OCI-LY7 (cell line): ENCODE results near the gene SERPINE2. TPM values are rescaled to one million over a fixed set of nuclear protein-coding genes. Genes with fewer than 3 reads are reported as not detected.

Source experiments
- BruUV-seq: library from RNA; stranded (reverse); fragments of 400-500 nt; replicated peaks from 2 replicates; lab custom pipeline; 2021; lab: Mats Ljungman, UMichigan
- CTCF ChIA-PET: fragments of 300-600 bp; sonication (Branson Sonifier 250); formaldehyde crosslinking; loops from one replicate; lab custom pipeline; 2022; ENCODE audit warnings: antibody characterized with exemption; ENCODE audit not compliant: unreplicated experiment; lab: Charles Lee
- POLR2A ChIA-PET: fragments of 300-600 bp; sonication (Branson Sonifier 250); formaldehyde crosslinking; loops from one replicate; lab custom pipeline; 2022; ENCODE audit warnings: antibody characterized with exemption; lab: Charles Lee
- DNase-seq: peaks from one replicate; pipeline ENCODE4 v3.0.0-alpha.2; 2015; ENCODE audit warnings: low spot score
- H2AFZ ChIP-seq: fragments of 200-600 bp; sonication (generic), shearing (Covaris generic); 2 replicates; pipeline ENCODE4 v1.6.1; 2014; ENCODE audit warnings: mild to moderate bottlenecking, antibody characterized with exemption, low read length, moderate library complexity
- H3K27ac ChIP-seq: fragments of 200-600 bp; sonication (generic); 2 replicates; pipeline ENCODE4 v1.5.1; 2014; ENCODE audit warnings: mixed run types, low read depth, mild to moderate bottlenecking, moderate library complexity, low read length, inconsistent platforms; ENCODE audit not compliant: poor library complexity, severe bottlenecking
- H3K36me3 ChIP-seq: fragments of 200-600 bp; sonication (generic); 2 replicates; pipeline ENCODE4 v1.6.1; 2014; ENCODE audit warnings: mild to moderate bottlenecking, antibody characterized with exemption, low read length, moderate library complexity, mixed read lengths; ENCODE audit not compliant: insufficient read depth
- H3K4me1 ChIP-seq: fragments of 200-600 bp; sonication (generic); 2 replicates; pipeline ENCODE4 v1.5.1; 2014; ENCODE audit warnings: mild to moderate bottlenecking, low read length; ENCODE audit not compliant: insufficient read depth, poor library complexity, severe bottlenecking
- H3K4me2 ChIP-seq: fragments of 200-600 bp; sonication (generic); 2 replicates; pipeline ENCODE4 v1.6.1; 2014; ENCODE audit warnings: mild to moderate bottlenecking, low read length
- H3K4me3 ChIP-seq: fragments of 200-600 bp; sonication (generic); 2 replicates; pipeline ENCODE4 v1.5.1; 2014; ENCODE audit warnings: mild to moderate bottlenecking, low read depth, low read length; ENCODE audit not compliant: poor library complexity, severe bottlenecking
- H3K79me2 ChIP-seq: fragments of 200-600 bp; sonication (generic); 2 replicates; pipeline ENCODE4 v1.6.1; 2016; ENCODE audit warnings: low read depth, mild to moderate bottlenecking, low read length, moderate library complexity, mixed read lengths; ENCODE audit not compliant: insufficient read depth
- H3K9me2 ChIP-seq: fragments of 200-600 bp; sonication (generic); 2 replicates; pipeline ENCODE4 v1.6.1; 2016; ENCODE audit warnings: mild to moderate bottlenecking, low read length, mixed read lengths; ENCODE audit not compliant: insufficient read depth
- H3K9me3 ChIP-seq: fragments of 200-600 bp; sonication (generic); 2 replicates; pipeline ENCODE4 v1.6.1; 2014; ENCODE audit warnings: mild to moderate bottlenecking, mixed run types, low read length, mixed read lengths
- H4K20me1 ChIP-seq: fragments of 200-600 bp; sonication (generic); 2 replicates; pipeline ENCODE4 v1.6.1; 2014; ENCODE audit warnings: mild to moderate bottlenecking, antibody characterized with exemption, low read length, moderate library complexity, mixed read lengths; ENCODE audit not compliant: insufficient read depth
- CTCF ChIP-seq: fragments of 200-600 bp; sonication (generic); conservative IDR thresholded peaks from 2 replicates; pipeline ENCODE4 v1.5.1; 2014; ENCODE audit warnings: mild to moderate bottlenecking, antibody characterized with exemption, low read length, moderate library complexity, mixed read lengths
- EZH2phosphoT487 ChIP-seq: fragments of 200-600 bp; sonication (generic); IDR thresholded peaks from 2 replicates; pipeline ENCODE4 v1.6.1; 2018; ENCODE audit warnings: low read depth, borderline replicate concordance, mild to moderate bottlenecking, mixed run types, antibody characterized with exemption, low read length, moderate library complexity, mixed read lengths
- intact Hi-C: fragments of 100-400 bp; cut with micrococcal nuclease; formaldehyde crosslinking; loops from one replicate; pipeline ENCODE4 v1.10.0; 2022; ENCODE audit not compliant: unreplicated experiment
- total RNA-seq, 2 experiments: library from RNA; depleted of rRNA in 1 of 2; stranded (reverse); fragments of >200 nt in 1 of 2; shearing (Covaris generic) in 1 of 2; gene quantifications; 2 replicates each; pipeline ENCODE4 v1.2.3, GENCODE V29; 2014 to 2022

SERPINE2 gene
- total RNA-seq, 2 experiments from 2014 or later = not detected

- Histone ChIP-seq H2AFZ (no peak overlapping the region), H3K4me1 (no peaks in the 10 kb centered on the region), H3K4me2 (no peak overlapping the region), H3K9me3 (no peaks in the 10 kb centered on the region), H3K79me2 (no peaks in the 10 kb centered on the region), H3K4me3 (no peak overlapping the region), H3K27ac (no peak overlapping the region), H3K9me2 (no peaks in the 10 kb centered on the region), H3K36me3 (no peaks in the 10 kb centered on the region), H4K20me1 (no peaks in the 10 kb centered on the region)
- intact Hi-C loops = no loop called here
- TF ChIP-seq CTCF = no peak
- no peak for TF ChIP-seq EZH2phosphoT487
- ChIA-PET CTCF (no interaction called here), POLR2A (interaction anchor here (1.4 kb wide), 1 partner anchor 9 kb away, joined by 3 read pairs; no protein-coding TSS in a partner anchor)
- BruUV-seq = no TSS peak
- no peak for DNase-seq
Measured at GRCh38 chr2:224016963-224017362, 22.1 kb downstream of the SERPINE2 start.

GRCh38 chr2:224014336-224014735, 24.8 kb downstream of the SERPINE2 start:
- Histone ChIP-seq H3K4me2 (no peak overlapping the region), H3K27ac (no peak overlapping the region), H3K9me3 (no peaks in the 10 kb centered on the region), H4K20me1 (no peaks in the 10 kb centered on the region), H3K4me1 (no peaks in the 10 kb centered on the region), H3K9me2 (no peaks in the 10 kb centered on the region), H2AFZ (no peak overlapping the region), H3K4me3 (no peak overlapping the region), H3K79me2 (no peaks in the 10 kb centered on the region), H3K36me3 (no peaks in the 10 kb centered on the region)
- no peak for TF ChIP-seq EZH2phosphoT487
- TF ChIP-seq CTCF = no peak
- ChIA-PET CTCF (no interaction called here), POLR2A (no interaction called here)
- no peak for DNase-seq
- BruUV-seq = no TSS peak
- intact Hi-C loops = no loop called here

GRCh38 chr2:224011837-224012236, 27.2 kb downstream of the SERPINE2 start:
- ChIA-PET CTCF (no interaction called here), POLR2A (no interaction called here)
- H3K9me2 ChIP-seq = no peaks in the 10 kb centered on the region
- H4K20me1 ChIP-seq = no peaks in the 10 kb centered on the region
- no TSS peak for BruUV-seq
- no peaks in the 10 kb centered on the region for H3K9me3 ChIP-seq
- no peak overlapping the region for H3K27ac ChIP-seq
- TF ChIP-seq CTCF (no peak), EZH2phosphoT487 (no peak)
- H3K4me1 ChIP-seq = no peaks in the 10 kb centered on the region
- intact Hi-C loops = no loop called here
- no peak overlapping the region for H2AFZ ChIP-seq
- DNase-seq = no peak
- H3K36me3 ChIP-seq = no peaks in the 10 kb centered on the region
- H3K4me2 ChIP-seq = no peak overlapping the region
- H3K4me3 ChIP-seq = no peak overlapping the region
- H3K79me2 ChIP-seq = no peaks in the 10 kb centered on the region
